Smooth muscle cell of bladder (primary cell): ENCODE results near the gene LIF. TPM values are rescaled to one million over a fixed set of nuclear protein-coding genes. Genes with fewer than 3 reads are reported as not detected.

Source experiments
- total RNA-seq: library from RNA; depleted of rRNA; stranded (reverse); fragments of >200 nt; gene quantifications from 2 replicates; pipeline ENCODE4 v1.2.3, GENCODE V29; 2014

Gene LIF
- total RNA-seq, result 17.3 and 34.1 TPM in 2 replicates

DNA sequence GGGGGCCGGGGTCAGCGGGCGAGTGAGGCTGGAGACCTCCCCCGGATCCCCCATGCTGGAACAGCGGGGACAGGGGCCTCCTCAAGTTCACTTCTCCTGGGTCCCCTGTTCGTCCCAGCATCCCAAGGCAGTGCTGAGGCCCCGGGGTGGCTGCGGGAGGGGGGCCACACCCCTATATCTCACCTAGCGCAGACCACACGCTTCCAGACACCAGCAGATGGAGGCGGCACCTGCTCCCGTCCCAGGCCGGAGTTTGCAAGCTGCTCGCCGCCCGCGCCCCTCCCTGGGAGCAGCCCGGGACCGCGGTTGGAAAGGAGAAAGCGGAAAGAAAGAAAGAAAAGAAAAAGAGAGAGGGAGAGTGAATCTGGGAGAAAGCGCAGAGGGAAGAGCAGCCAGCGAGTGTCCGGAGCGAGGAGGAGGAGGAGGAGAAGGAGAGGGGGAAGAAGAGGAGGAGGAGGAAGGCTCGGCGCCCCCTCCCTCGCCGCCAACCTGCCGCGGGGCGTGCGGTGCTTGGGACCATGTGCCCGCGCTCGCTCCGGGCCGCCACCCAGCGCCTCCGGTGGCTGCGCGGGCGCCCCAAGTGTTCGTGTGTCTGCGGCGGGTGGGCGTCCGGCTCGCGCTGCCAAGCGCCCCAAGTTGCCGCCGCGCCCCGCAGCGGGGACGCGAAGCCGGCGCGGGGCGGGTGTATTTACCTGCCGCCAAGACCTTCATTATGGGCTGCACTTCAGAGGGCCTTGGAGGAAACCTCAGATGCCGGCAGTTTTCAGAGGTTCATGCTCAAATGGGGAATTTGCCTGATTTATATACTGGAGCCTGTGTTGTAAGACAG is at the start of gene LIF:
Gene LIF (minus strand): TSS at position 775 of the 829 bp plus-strand sequence. CDS start 64 bp downstream, at position 711.

DNA sequence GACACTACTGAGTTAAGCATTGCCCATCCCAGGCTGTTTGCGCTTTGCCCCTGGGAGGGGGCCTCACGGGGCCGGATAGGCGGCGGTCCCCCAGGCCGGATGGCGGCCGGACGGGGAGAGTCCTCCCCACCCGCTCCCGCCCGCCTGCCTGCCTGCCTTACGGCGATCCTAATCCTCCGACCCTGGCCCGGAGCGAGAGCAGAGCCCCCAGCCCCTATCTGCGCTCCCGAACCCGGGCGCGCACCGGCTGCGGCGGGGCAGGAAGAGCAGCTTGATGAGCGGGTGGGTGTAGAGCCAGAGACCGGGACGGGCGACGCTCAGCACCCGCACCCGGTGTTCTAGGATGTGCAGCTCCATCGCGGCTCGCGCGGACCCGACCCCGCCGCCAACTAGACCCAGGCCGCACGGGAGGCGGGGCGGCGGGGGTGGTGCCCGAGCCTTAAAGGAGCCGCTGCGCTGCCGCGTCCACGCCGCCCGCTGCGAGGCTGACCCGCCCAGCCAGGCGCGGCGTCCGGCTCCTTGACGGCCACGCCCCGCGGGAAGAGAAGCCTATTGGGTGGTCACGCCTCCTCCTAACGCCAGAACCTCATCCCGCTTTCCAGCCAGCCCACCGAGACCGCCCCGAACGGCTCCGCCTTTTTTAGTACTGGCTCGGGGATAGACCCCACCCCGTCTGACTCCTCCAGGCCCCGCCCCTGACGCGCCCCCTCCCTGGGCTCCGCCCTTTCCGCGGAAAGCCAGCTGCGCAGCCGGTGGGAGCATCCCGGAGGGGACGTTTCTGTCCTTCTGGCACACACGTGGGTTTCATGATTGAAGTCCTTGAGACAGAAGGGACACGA is 42.8 kb upstream of the LIF start, which contains the start of gene CASTOR1:
Gene CASTOR1 (minus strand): TSS at position 365 of the 839 bp plus-strand sequence. CDS start 8 bp downstream, at position 357.

GRCh38 chr22:30266445-30267381 is 20.2 kb upstream of the LIF start, which contains the start of gene OSM:
Gene OSM, minus strand, starts transcription at chr22:30266851. Its CDS starts 52 bp downstream, at chr22:30266799.

Other genes starting within 250 kb of the LIF start
- under 0.01 TPM in 1 of 2 replicates, not detected in the other for gene HORMAD2, start 166.3 kb downstream of the LIF start, total RNA-seq
- not detected in 2 replicates for gene OSM, start 20.1 kb upstream of the LIF start, total RNA-seq
- gene CASTOR1, start 42.7 kb upstream of the LIF start, total RNA-seq, result 4.8 and 7.4 TPM in 2 replicates
- gene TBC1D10A, start 80.2 kb upstream of the LIF start, total RNA-seq, result 10.1 and 11.4 TPM in 2 replicates
- 15.9 and 17.5 TPM in 2 replicates for gene SF3A1, start 110.1 kb upstream of the LIF start, total RNA-seq
- gene CCDC157, start 110.2 kb upstream of the LIF start, total RNA-seq, result 1.3 and 1.7 TPM in 2 replicates
- gene RNF215, start 140.7 kb upstream of the LIF start, total RNA-seq, result 26.2 and 32.8 TPM in 2 replicates
- gene SEC14L2, start 150.3 kb upstream of the LIF start, total RNA-seq, result 6.8 and 9.3 TPM in 2 replicates
- 5.1 and 6.7 TPM in 2 replicates for gene MTFP1, start 179.0 kb upstream of the LIF start, total RNA-seq
- under 0.01 TPM in 1 of 2 replicates, not detected in the other for gene SEC14L3, start 225.3 kb upstream of the LIF start, total RNA-seq